ENCODE results near the gene MTNR1A.

Gene MTNR1A

DNA sequence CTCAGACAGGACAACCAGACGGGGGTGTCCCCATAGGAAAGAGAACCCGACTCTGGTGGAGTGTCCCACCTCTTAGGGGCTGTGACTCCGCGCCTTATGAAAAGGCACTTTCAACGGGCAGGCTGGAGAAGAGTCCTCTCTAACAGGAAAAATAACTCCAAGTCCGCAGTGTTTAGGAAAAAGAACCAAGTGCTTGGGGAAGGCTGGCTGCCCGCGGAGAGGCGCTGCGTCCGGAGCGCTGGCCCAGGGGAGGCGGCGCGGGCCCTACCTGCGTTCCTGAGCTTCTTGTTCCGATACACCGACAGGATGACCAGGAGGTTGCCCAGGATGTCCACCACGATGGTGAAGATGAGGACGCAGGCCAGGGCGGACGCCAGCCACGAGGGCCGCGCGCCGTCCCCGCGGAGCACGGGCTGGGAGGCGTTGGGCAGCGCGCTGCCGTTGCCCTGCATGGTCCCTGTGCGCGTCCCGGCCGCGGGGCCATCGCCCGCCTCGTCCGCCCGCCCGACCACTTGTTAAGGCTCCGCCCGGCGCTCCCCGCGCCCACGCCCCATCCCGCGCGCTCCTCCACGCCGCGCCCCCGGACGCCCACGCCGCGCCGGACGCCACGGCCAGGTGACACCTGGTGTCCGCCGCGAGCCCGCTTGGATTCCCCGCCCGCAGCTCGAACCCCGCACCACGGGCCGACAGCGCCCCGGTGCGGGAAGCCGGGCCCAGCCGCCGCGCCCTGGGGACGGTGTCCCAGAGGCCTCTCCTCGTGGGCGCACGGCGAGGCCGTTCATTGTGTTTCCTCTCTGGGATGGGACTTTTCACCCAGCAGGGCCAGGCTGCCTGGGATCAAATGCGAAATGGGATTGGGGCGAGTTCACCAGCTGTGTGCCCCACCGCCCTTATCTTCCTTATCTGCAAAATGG, at the start of gene MTNR1A:
MTNR1A (minus strand) TSS at position 654 of the 914 bp plus-strand sequence; CDS start at position 452, 202 bp downstream.
- DNase-seq (ENCODE audit: low read depth) = no peak

DNA sequence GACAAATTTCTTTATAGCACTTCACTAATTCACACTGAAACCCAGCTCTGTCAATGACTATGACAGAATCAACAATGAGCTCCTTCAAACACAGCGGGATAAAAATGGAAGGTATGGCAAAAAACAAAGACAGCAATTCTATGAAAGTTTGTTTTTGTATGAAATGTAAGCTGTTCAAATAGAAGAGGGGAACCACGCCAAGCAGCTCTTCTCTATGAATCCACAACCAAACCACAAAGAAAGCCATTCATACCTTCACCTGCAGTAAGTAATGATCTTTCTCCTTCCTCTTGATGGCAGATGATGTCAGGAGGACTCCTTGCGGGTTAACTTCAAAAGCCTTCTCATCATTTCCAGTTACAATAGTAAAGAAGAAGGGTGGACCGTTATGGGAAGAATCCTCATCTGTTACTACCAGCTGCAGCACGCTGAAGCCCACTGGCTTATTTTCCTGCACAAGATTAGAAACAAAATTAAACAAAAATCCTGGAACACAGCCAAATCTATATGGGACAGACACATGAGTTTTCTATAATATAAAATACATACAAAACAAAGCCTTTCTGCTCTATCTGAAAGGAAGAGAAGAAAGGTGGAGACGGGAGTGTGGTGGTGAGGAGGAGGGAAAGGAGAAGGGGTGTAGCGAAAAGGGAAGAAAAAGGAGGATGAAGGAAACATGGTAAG, 48.9 kb upstream of the MTNR1A start:
- DNase-seq (ENCODE audit: low read depth) = no peak

DNA sequence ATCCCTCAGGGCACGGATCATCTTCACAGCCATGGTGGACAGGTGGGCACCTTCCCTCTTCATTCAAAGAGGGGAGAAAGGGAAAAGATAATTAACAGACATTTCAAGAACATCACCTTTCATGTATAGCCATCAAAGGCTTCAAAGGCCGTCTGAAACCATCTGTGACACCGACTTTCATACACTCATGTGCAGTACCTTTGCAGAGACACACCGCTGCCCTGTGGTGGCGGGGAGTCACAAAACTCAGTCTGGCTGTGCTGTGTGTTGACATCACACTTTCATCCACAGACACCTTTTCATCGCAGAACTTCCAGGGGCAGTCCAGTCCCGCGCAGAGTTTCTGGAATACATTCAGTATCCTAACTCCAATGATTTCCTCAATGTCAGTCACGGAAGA, 47.6 kb upstream of the MTNR1A start:
- no peak for DNase-seq (ENCODE audit: low read depth)

DNA sequence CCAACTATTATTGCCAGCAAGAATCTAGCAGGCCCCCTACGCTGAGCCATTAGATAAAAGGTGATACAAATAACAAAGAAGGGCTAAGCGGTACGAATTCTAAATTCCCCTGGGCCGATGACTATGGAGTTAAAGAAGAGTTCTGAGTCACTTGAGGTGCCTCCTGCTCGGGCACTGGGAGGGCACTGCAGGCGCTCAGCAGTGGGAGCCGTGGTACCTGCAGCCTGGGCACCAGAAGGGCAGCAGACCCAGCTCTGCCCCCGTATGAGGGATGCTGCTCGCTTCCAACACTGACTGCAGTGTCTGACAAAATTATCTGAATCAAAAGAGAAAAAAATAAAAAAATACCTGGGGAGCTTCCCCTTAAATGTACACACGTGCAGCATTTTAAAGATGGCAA, 44.1 kb upstream of the MTNR1A start:
- DNase-seq (ENCODE audit: low read depth) = no peak

DNA sequence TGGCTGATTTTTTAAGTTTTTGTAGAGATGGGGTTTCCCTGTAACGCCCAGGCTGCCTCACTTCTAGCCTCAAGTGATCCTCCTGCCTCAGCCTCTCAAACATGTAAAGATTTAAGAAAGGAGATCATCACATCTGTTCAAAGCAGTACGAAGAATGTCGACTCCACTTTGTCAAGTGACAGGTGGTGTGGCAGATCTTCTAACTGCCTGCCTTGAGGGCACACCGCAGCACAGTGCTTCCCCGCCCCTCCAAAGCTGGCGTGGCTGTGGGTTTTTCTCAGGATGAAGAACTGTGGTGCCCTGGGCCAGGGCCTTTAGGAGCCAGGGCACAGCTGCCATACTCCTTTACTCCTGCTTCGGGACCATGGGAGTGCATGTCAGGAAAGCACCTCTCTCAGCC, 43.3 kb upstream of the MTNR1A start:
- no peak for DNase-seq (ENCODE audit: low read depth)

DNA sequence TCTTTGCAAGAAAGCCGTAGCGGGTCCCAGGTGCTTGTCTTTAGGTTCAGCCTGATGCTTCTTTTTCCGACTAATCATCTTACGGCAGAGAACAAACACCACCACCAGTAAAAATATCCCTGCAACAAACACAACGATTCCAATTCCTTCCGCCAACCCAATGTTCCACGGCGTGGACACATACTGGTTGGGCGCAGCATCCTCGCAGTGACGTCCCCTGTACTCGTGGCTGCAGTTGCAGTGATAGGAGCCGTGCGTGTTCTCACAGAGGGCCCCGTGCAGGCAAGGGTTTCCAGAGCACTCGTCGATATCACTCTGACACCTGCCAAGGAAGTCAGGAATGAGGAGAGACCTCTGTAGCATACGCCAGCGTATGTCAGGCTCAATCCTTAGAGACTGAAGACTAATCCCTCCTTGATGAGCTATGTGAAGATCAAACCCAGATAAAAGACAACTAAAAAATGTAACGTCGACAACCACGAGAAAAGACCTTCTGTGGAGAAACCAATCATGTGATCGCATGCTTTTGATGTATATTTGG, 41.6 kb upstream of the MTNR1A start:
- no peak for DNase-seq (ENCODE audit: low read depth)

DNA sequence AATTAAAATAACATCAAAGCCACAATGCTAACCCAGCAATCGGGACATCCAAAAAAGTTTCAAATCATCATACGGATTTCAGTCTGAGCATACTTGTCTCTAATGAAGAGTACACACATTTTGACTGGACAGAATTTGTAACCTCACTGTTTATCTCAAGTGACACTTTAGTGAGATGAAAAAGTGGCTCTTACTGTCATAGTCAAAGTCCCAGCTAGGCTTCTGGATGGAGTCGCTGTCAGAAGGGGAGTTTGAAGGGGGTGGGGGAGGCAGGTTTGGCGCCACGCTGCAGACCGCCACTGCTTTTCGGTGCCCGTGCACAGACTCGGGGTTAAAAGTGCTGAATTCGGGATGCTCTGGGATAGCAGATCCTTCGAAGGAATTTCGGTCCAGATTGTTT, 41.0 kb upstream of the MTNR1A start:
- DNase-seq (ENCODE audit: low read depth) = no peak

DNA sequence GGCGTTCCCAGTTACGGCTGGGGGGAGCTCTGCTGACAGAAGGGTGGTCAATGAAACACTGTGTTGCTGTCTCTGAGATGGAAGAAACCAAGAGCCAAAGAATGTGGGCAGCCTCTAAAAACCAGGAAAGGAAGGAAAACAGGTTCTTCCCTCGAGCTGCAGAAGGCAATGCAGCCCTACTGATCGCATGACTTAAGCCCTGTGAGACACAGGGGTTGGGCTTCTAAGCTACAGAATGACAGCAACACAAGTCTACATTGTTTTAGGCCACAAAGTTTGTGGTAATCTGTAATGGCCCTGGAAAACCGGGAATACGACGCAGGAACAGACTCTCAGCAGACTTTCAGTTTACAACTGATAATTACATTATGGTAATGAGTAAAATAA, 38.2 kb upstream of the MTNR1A start:
- no peak for DNase-seq (ENCODE audit: low read depth)

DNA sequence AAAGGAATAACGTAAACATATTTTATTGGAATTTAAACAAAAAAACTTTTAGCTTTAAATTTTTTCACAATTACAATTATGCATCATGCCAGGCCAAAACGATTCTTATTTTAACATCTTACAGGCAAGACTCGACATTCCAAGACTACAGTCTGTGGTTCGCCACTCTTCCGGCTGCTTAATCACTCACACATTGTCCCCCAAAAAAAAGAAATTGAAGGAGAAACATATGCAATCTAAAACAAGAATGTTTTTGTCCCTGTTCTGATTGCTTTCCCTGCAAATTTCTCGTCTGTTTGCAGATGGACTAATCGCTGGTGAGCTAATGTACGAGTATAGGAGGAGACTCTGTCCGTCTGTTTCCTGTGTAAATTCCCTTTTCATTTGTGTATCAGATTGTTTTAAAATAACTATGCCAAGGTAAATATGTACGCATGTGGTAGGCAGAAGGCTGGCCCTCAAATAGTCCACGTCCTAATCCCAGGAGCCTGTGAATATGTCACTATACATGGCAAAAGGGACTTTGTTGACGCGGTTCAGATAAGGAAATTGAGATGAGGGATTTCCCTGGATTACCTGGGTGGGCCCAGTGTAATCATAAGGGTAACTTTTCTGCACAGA, 37.7 kb upstream of the MTNR1A start:
- no peak for DNase-seq (ENCODE audit: low read depth)

DNA sequence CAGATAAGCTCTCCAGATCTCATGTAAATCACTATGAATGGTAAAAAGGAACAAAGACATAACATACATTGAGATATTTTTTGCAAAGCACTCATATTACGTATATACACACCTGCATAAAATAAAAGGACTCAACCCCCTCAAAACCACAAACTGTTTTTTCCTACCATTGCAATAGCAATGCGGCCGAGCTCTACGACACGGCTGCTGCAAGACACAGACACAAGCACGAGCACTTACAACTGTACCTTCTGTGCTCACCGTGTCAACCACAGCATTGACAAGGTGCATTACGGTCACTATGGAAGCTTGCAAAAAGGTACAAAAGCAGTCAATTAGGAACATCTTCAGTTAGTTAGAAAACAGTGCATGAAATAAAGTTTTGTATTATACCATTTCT, 37.1 kb upstream of the MTNR1A start:
- no peak for DNase-seq (ENCODE audit: low read depth)

DNA sequence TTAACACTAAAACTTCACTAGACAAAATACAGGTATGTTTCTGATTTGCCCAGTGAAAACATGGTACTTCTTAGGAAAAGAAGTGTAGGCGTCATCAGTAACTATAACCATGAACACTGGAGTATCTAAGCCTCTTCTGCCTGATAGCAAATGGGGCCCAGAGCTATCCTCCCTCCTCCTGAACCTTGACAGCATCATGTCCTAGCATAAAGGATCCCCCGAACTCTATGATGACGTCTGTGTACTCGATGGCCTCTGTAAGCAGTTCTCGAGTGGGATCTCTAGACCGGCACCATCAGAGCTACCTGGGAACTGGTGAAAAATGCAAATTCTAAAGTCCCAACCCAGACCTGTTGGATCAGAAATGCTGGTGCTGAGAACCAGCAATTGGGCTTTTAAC, 36.3 kb upstream of the MTNR1A start:
- no peak for DNase-seq (ENCODE audit: low read depth)

DNA sequence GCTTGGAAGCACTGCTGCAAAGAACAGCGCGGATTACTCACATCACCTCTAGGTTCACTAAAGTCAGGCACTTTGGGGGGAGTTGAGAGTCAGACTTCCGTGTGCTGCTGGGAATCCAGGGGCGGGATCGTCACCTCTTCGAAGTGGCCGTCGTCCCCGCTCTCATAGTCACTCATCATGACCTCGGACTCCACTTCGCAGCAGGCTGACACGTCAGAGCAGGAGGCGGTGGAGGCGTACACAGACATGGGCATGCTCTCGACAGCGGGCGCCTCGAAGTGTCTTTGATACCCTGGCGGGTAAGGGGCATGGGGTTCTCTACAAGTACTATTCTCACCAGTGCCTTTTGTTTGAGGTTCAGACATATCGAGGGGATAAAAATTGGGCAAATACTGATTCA, 33.1 kb upstream of the MTNR1A start:
- DNase-seq (ENCODE audit: low read depth) = no peak

DNA sequence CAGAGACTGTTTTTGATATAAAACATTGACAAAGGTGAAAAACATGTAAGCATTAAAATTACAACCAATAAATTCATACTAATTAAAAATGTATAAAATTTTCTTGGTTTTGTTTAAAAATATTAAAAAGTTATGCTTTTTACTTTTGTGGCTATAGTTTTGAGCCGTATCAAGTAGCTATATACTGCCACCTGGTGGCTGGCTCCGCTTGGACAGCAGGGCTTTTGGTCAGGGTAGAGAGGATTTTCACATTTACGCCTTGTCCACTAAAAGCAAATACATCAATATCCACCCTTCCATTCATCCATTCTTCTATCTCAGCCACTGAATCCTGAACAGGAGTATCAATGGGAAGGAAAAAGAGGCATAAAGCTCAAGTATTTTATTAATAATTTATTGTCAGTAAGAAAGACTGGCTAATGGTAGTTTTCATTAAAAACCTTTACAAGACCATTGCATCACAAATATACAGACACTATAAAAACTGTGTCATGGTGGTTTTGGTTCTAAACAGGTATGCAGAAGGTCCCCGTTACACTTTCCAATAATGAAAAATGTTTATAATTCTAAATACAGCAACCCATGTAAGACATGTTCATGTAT, 32.1 kb upstream of the MTNR1A start:
- DNase-seq (ENCODE audit: low read depth) = no peak

DNA sequence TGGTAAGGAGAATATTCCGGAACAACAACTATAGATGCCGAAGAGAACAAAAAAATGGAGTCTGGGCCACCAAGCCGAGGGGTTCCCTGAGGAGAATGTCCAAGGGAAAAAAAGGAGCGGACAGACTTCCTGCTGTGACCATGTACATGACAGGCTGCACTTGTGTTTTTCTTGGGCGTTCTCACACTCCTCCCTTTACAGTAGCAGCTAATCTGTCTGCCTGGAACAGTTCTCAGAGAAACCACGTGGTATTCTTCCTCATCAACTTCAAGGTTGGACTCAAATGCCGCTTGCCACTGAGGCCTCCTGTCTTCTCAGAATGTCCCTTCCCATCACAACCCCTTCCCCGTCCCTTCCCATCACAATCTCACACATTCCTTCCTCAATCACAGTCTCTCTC, 30.8 kb upstream of the MTNR1A start:
- no peak for DNase-seq (ENCODE audit: low read depth)

DNA sequence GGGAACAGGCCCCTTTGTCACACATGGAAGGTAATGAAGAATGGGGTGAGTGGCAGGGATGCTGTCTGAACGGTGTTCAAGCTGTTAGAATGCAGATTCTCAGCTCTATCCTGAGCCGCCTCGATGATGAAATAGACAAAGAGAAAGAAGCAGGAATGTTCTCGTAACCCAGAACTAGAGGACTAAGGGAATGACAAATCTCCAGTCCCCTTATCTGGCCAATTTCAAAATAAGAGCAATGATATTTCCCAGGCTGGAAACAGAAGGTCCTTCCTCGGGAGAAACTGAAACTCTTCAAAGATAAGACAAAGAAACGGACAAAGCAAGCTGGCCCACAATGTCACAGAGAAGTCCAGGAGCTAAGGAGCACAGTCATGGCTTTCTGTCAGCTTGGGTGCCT, 29.5 kb upstream of the MTNR1A start:
- DNase-seq (ENCODE audit: low read depth) = no peak

DNA sequence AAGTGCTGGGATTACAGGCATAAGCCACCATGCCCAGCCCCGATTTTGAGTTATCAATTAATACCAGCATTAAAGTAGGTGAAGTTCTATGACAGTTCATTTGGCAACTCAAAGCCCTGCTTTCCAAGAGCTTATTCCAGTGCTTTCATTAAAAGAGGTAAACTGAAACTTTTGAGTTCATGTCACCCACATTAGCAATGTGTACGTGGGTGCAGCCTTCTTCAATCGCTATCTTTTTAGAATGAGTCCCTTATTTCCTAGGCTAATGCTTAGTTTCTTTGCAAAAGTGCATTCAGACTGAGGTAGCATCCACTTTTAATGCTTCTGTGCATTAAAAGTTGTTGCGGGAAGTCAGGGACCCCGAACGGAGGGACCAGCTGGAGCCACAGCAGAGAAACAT, 26.1 kb upstream of the MTNR1A start:
- no peak for DNase-seq (ENCODE audit: low read depth)

DNA sequence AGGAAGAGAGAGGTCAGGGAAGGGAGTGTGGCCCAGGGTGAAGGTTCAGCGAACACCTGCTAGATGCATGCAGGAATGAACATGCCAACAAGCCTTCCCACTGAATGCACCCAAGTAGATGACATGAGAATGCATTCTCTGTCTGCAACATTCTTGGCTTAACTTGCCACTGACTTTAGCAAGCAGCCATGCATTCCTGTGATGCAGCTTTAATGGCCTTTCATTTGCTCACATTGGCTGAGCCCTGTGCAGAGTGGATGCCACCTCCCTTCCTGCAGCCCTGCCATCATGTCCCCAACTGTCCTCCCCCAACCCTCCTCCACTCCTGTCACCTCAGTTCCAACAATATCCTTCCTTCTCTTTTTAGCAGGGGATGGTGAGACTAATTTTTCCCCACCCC, 25.3 kb upstream of the MTNR1A start:
- no peak for DNase-seq (ENCODE audit: low read depth)

DNA sequence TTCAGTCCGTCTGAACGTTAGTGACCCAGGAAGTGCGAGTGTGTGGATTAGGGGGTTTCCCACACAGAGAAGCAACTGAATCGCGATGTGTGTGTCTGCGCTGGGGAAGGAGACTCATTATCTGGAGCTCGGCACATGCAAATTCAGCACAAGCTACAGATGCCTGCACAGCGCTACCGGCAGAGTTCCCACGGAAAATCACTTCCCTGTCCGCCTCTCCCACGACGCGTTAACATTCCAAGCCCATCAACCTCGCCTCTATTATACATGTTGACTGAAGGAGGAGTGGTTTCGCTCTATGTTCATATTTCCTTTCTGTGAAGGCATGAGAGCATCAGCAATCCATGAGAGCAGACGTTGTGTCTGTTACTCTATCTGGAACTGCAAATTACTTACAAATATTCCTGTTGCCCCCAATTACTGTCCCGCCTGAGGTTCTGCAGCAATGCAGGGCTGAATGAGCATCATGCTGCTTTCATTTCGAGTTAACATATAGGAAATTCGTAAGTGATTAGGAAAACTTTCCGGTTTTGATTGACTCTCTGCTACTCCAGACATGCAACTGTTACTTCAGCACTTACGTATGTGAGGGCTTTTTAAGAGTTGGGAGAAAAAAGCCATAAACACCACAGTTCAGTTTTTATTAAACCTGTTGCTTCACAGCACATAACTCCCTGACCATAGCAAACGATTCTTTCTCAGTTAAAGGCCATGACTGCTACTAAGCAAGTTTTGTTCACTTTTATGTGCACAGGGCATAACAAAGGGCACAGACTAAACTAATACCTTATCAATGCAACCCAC, 15.0 kb upstream of the MTNR1A start:
- no peak for DNase-seq (ENCODE audit: low read depth)

DNA sequence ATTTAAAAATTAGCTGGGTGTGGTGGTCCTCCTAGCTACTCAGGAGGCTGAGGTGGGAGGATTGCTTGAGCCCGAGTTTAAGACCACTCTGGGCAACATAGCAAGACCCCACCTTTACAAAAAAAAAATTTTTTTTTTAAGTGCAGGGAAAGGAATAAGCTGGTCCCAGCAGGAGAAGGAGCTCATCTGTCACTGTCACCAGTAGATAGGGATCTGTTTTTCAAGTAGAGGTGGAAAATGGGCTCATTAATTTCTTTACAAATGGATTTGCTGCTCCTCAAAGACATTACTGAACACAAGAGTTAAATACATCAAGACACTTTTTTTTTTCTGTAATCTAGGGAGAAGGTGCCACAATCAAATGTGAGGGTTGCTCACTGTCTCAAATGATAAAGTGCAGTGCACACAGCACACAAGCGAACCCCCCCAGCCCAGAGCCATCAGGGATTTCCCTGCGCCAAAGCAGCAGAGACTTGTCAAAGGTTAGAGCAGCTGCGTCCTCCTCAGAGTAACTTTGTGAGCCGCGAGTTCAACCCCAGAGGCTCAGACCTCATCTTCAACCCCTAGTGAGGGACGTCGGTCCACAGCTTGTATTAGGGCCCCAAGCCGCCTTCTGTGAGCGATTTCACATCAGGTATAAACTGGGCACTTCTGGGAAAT, 14.3 kb upstream of the MTNR1A start:
- no peak for DNase-seq (ENCODE audit: low read depth)

DNA sequence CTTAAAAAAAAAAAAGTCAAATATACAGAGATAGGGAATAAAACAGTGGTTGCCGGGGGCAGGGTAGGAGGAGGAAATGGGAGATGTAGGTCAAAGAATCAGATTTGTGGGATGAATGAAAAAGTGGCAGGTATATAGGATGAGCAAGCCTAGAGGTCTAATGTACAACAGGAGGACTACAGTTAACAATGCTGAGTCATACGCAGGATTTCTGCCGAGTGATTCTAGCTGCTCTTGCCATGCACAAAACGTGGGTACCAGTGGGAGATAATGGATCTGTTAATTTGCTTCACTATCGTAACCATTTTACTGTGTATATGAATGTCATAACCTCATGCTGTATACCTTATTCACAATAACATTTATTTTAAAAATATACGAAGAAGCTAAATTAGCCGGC, 10.7 kb upstream of the MTNR1A start:
- DNase-seq (ENCODE audit: low read depth) = no peak

DNA sequence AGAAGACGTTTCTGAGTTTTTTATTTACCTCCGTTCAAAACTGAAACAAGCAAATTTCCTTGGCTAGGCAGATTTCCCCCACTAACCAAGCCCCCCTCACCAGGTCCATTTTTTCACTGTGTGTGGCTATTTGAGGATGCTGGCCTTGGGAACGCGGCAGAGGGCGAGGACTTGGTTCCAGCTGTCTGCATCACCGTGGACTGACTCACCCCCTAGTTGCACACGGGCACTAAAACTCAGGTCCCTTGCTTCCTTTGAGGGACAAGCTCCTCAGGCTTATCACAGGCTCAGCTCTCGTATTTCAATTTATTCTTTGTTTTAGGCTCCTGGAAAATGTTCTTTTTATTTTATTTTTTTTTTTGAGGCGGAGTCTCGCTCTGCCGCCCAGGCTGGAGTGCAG, 8.4 kb upstream of the MTNR1A start:
- no peak for DNase-seq (ENCODE audit: low read depth)

Measured in T-helper 22 cell (primary cell).